HCT116 (cell line): ENCODE results near the gene LRBA. TPM values are rescaled to one million over a fixed set of nuclear protein-coding genes. Genes with fewer than 3 reads are reported as not detected.

Experiments used
- ATAC-seq: fragments of 200-7000 bp; cut with Tn5 transposase; 2 replicates; pipeline ENCODE4 v1.9.1; 2020; ENCODE audit warnings: mild to moderate bottlenecking, moderate library complexity
- BruUV-seq: library from RNA; stranded (reverse); fragments of 400-500 nt; replicated peaks from 2 replicates; lab custom pipeline; 2021; lab: Mats Ljungman, UMichigan
- CTCF ChIA-PET: fragments of 300-600 bp; sonication (Branson Sonifier 250); formaldehyde crosslinking; loops from one replicate; lab custom pipeline; 2021; ENCODE audit warnings: antibody characterized with exemption; lab: Charles Lee
- POLR2A ChIA-PET: fragments of 300-600, 350-600 bp; sonication (Branson Sonifier 250); formaldehyde crosslinking; loops from one replicate; lab custom pipeline; 2021; ENCODE audit warnings: antibody characterized with exemption; lab: Charles Lee
- RAD21 ChIA-PET, 2 experiments: fragments of 300-600 bp; sonication (Branson Sonifier 250); formaldehyde crosslinking; loops; one replicate each; lab custom pipeline; 2023; ENCODE audit warnings: low total read pairs in 2 of 2; ENCODE audit not compliant: uncharacterized antibody in 2 of 2, unreplicated experiment in 2 of 2, low non-redundant PET in 1 of 2; lab: Charles Lee
- DNase-seq: peaks from one replicate; pipeline ENCODE4 v3.0.0-alpha.2; 2010; ENCODE audit warnings: low read depth, low spot score
- H2AFZ ChIP-seq: fragments of 200-600 bp; shearing (Covaris generic), sonication (generic); 2 replicates; pipeline ENCODE4 v1.6.1; 2017; ENCODE audit warnings: low read depth, mixed run types, mixed read lengths, antibody characterized with exemption, low read length; ENCODE audit not compliant: poor library complexity, severe bottlenecking
- H3K27ac ChIP-seq: 2 replicates; pipeline ENCODE4 v1.5.1; 2012; ENCODE audit warnings: low read depth, low read length
- H3K27me3 ChIP-seq: fragments of 200-600 bp; sonication (generic); 2 replicates; pipeline ENCODE4 v1.6.1; 2016; ENCODE audit warnings: mixed run types, low read length, mixed read lengths; ENCODE audit not compliant: insufficient read depth
- H3K36me3 ChIP-seq, 2 experiments: fragments of 200-500 bp in 1 of 2; fragments of 200-600 bp in 1 of 2; sonication (Bioruptor generic) in 1 of 2; sonication (generic) in 1 of 2; 2 replicates each; pipeline versions ENCODE4 v1.5.1 to v1.6.1; 2014 to 2016; ENCODE audit warnings: low read length in 2 of 2, inconsistent platforms in 1 of 2, mixed read lengths in 1 of 2, mixed run types in 1 of 2; ENCODE audit not compliant: insufficient read depth in 2 of 2, control insufficient read depth in 1 of 2
- H3K4me1 ChIP-seq, 2 experiments: fragments of 200-600 bp in 1 of 2; sonication (generic) in 1 of 2; 2 replicates each; pipeline versions ENCODE4 v1.5.1 to v1.6.1; 2012 to 2017; ENCODE audit warnings: low read length in 2 of 2, inconsistent platforms in 1 of 2, mild to moderate bottlenecking in 1 of 2, mixed read lengths in 1 of 2, mixed run types in 1 of 2, moderate library complexity in 1 of 2; ENCODE audit not compliant: insufficient read depth in 2 of 2, control insufficient read depth in 1 of 2
- H3K4me2 ChIP-seq: fragments of 200-600 bp; sonication (generic); 2 replicates; pipeline ENCODE4 v1.6.1; 2017; ENCODE audit warnings: mixed run types, low read length, mixed read lengths
- H3K4me3 ChIP-seq, 2 experiments: fragments of 200-600 bp in 1 of 2; sonication (generic) in 1 of 2; replicated peaks in 1 of 2; 2 replicates each; pipeline ENCODE4 v1.5.1; 2011 to 2016; ENCODE audit warnings: low read length in 2 of 2, control low read depth in 1 of 2, low read depth in 1 of 2, mild to moderate bottlenecking in 1 of 2, mixed read lengths in 1 of 2, mixed run types in 1 of 2
- H3K79me2 ChIP-seq: fragments of 200-600 bp; sonication (generic); 2 replicates; pipeline ENCODE4 v1.6.1; 2017; ENCODE audit warnings: mild to moderate bottlenecking, mixed run types, low read length, moderate library complexity, mixed read lengths; ENCODE audit not compliant: insufficient read depth
- H3K9ac ChIP-seq: fragments of 200-600 bp; sonication (generic); 2 replicates; pipeline ENCODE4 v1.6.1; 2016; ENCODE audit warnings: low read length, mixed read lengths
- H3K9me2 ChIP-seq: fragments of 200-600 bp; sonication (generic), shearing (Covaris generic); 2 replicates; pipeline ENCODE4 v1.6.1; 2017; ENCODE audit warnings: mixed run types, mild to moderate bottlenecking, moderate library complexity; ENCODE audit not compliant: insufficient read depth
- H3K9me3 ChIP-seq, 2 experiments: fragments of 200-500 bp in 1 of 2; fragments of 200-600 bp in 1 of 2; sonication (Bioruptor generic) in 1 of 2; sonication (generic) in 1 of 2; 2 replicates each; pipeline ENCODE4 v1.6.1; 2014 to 2017; ENCODE audit warnings: low read length in 2 of 2, mixed read lengths in 2 of 2, inconsistent platforms in 1 of 2, low read depth in 1 of 2, mild to moderate bottlenecking in 1 of 2, mixed run types in 1 of 2, moderate library complexity in 1 of 2; ENCODE audit not compliant: control insufficient read depth in 1 of 2, insufficient read depth in 1 of 2
- H4K20me1 ChIP-seq: fragments of 200-600 bp; sonication (generic), shearing (Covaris generic); 2 replicates; pipeline ENCODE4 v1.6.1; 2017; ENCODE audit warnings: mixed run types, mild to moderate bottlenecking, moderate library complexity; ENCODE audit not compliant: insufficient read depth
- CBX3 ChIP-seq: IDR thresholded peaks from 2 replicates; pipeline ENCODE4 v1.6.1; 2012; ENCODE audit warnings: low read depth
- CEBPB ChIP-seq: IDR thresholded peaks from 2 replicates; pipeline ENCODE4 v1.6.1; 2012; ENCODE audit warnings: low read depth
- CTCF ChIP-seq, 3 experiments: fragments of 200-600 bp in 1 of 3; sonication (generic) in 1 of 3; IDR thresholded peaks in 2 of 3; conservative IDR thresholded peaks in 1 of 3; 2 replicates each; pipeline ENCODE4 v1.5.1; 2012 to 2017; ENCODE audit warnings: low read depth in 2 of 3, low read length in 2 of 3, antibody characterized with exemption in 1 of 3, borderline replicate concordance in 1 of 3, control low read depth in 1 of 3, mild to moderate bottlenecking in 1 of 3, mixed read lengths in 1 of 3, mixed run types in 1 of 3, moderate library complexity in 1 of 3; ENCODE audit not compliant: insufficient read depth in 1 of 3
- EGR1 ChIP-seq: IDR thresholded peaks from 2 replicates; pipeline ENCODE4 v1.6.1; 2012; ENCODE audit warnings: low read depth
- ELF1 ChIP-seq: IDR thresholded peaks from 2 replicates; pipeline ENCODE4 v1.6.1; 2012; ENCODE audit warnings: low read depth, borderline replicate concordance
- EZH2phosphoT487 ChIP-seq: fragments of 200-600 bp; IDR thresholded peaks from 2 replicates; pipeline ENCODE4 v1.6.1; 2018; ENCODE audit warnings: antibody characterized with exemption, borderline replicate concordance
- JUND ChIP-seq: IDR thresholded peaks from 2 replicates; pipeline ENCODE4 v1.6.1; 2012
- MAX ChIP-seq: IDR thresholded peaks from 2 replicates; pipeline ENCODE4 v1.6.1; 2012
- POLR2A ChIP-seq: IDR thresholded peaks from 2 replicates; pipeline ENCODE4 v1.7.0; 2011; ENCODE audit warnings: borderline replicate concordance; ENCODE audit not compliant: insufficient read depth, insufficient read length; ENCODE audit errors: extremely low read depth
- POLR2AphosphoS5 ChIP-seq: IDR thresholded peaks from 2 replicates; pipeline ENCODE4 v1.6.1; 2011; ENCODE audit warnings: mild to moderate bottlenecking, low read depth, low read length, moderate library complexity
- SIN3A ChIP-seq: IDR thresholded peaks from 2 replicates; pipeline ENCODE4 v1.6.1; 2012; ENCODE audit warnings: low read depth
- SP1 ChIP-seq: IDR thresholded peaks from 2 replicates; pipeline ENCODE4 v1.6.1; 2012; ENCODE audit warnings: low read depth
- SRF ChIP-seq: IDR thresholded peaks from 2 replicates; pipeline ENCODE4 v1.6.1; 2012; ENCODE audit warnings: low read depth
- YY1 ChIP-seq: IDR thresholded peaks from 2 replicates; pipeline ENCODE4 v1.6.1; 2011; ENCODE audit warnings: low read length, low read depth, moderate library complexity, mild to moderate bottlenecking; ENCODE audit not compliant: insufficient replicate concordance; ENCODE audit errors: extremely low read depth
- ZFX ChIP-seq: fragments of 450-650 bp; IDR thresholded peaks from 2 replicates; pipeline ENCODE4 v1.6.1; 2017
- ZNF274 ChIP-seq: fragments of 200-500 bp; sonication (Bioruptor generic); IDR thresholded peaks from 2 replicates; pipeline ENCODE4 v1.6.1; 2014; ENCODE audit warnings: mild to moderate bottlenecking, low read depth, low read length, inconsistent platforms
- intact Hi-C: fragments of 100-400 bp; cut with micrococcal nuclease; formaldehyde crosslinking; loops from 2 replicates; pipeline ENCODE4 v1.10.0; 2022
- total RNA-seq: library from RNA; stranded (reverse); gene quantifications from one replicate; pipeline ENCODE4 v1.2.1, GENCODE V29; 2021; ENCODE audit not compliant: unreplicated experiment
- TF ChIP-seq, protein P1 (sequence below): IDR thresholded peaks from 2 replicates; pipeline ENCODE4 v1.6.1; 2012
- TF ChIP-seq, protein P2 (sequence below): IDR thresholded peaks from 2 replicates; pipeline ENCODE4 v1.6.1; 2012; ENCODE audit warnings: low read depth

Gene LRBA
- total RNA-seq, 1 experiment from 2014 or later = 79.8 TPM

DNA sequence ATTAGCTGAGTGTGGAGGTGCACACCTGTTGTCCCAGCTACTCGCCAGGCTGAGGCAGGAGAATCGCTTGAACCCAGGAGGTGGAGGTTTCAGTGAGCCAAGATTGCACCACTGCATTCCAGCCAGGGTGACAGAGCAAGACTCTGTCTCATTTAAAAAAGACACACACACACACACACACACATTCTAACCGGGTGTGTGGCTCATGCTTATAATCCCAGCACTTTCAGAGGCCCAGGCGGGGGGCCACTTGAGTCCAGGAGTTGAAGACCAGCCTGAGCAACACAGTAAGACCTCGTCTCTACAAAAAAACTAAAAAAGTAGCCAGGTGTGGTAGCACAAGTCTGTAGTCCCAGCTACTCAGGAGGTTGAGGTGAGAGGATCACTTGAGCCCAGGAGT, 152.3 kb downstream of the LRBA start:
- TF ChIP-seq CBX3 (no peak), ELF1 (no peak), SIN3A (no peak)
- TF ChIP-seq, protein P1, sequence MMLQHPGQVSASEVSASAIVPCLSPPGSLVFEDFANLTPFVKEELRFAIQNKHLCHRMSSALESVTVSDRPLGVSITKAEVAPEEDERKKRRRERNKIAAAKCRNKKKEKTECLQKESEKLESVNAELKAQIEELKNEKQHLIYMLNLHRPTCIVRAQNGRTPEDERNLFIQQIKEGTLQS = no peak
- no TSS peak for BruUV-seq
- ChIA-PET POLR2A (no interaction called here), CTCF (no interaction called here), RAD21 (no interaction called here)
- Histone ChIP-seq H3K27me3 (no peaks in the 10 kb centered on the region), H4K20me1 (no peaks in the 10 kb centered on the region), H3K9me2 (no peaks in the 10 kb centered on the region), H3K4me1 (no peaks in the 10 kb centered on the region), H3K4me3 (no peak overlapping the region), H3K9me3 (no peaks in the 10 kb centered on the region), H3K79me2 (no peaks in the 10 kb centered on the region), H2AFZ (no peak overlapping the region), H3K36me3 (no peaks in the 10 kb centered on the region), H3K4me2 (no peak overlapping the region), H3K27ac (no peak overlapping the region), H3K9ac (no peak overlapping the region)
- no peak for ATAC-seq
- intact Hi-C loops = no loop called here
- no peak for DNase-seq

GRCh38 chr4:150859453-150859852, 155.6 kb downstream of the LRBA start:
- no peak for ATAC-seq
- POLR2A ChIA-PET = no interaction called here
- CTCF ChIA-PET = no interaction called here
- no peak for TF ChIP-seq ZNF274
- no peak for TF ChIP-seq JUND
- no peak for TF ChIP-seq CTCF (IDR thresholded peaks at IDR 0.05 in 2 of 3, conservative IDR thresholded peaks at IDR 0.05 in 1 of 3; ENCODE audit: borderline replicate concordance in 1 of 3, insufficient read depth in 1 of 3, low read depth in 2 of 3, low read length in 2 of 3)
- no peak for TF ChIP-seq ZFX
- TF ChIP-seq CEBPB = no peak
- no peak for TF ChIP-seq SP1
- TF ChIP-seq SIN3A = no peak
- no peak for TF ChIP-seq EZH2phosphoT487
- no peak for TF ChIP-seq POLR2A
- TF ChIP-seq MAX = no peak
- TF ChIP-seq, protein P2, sequence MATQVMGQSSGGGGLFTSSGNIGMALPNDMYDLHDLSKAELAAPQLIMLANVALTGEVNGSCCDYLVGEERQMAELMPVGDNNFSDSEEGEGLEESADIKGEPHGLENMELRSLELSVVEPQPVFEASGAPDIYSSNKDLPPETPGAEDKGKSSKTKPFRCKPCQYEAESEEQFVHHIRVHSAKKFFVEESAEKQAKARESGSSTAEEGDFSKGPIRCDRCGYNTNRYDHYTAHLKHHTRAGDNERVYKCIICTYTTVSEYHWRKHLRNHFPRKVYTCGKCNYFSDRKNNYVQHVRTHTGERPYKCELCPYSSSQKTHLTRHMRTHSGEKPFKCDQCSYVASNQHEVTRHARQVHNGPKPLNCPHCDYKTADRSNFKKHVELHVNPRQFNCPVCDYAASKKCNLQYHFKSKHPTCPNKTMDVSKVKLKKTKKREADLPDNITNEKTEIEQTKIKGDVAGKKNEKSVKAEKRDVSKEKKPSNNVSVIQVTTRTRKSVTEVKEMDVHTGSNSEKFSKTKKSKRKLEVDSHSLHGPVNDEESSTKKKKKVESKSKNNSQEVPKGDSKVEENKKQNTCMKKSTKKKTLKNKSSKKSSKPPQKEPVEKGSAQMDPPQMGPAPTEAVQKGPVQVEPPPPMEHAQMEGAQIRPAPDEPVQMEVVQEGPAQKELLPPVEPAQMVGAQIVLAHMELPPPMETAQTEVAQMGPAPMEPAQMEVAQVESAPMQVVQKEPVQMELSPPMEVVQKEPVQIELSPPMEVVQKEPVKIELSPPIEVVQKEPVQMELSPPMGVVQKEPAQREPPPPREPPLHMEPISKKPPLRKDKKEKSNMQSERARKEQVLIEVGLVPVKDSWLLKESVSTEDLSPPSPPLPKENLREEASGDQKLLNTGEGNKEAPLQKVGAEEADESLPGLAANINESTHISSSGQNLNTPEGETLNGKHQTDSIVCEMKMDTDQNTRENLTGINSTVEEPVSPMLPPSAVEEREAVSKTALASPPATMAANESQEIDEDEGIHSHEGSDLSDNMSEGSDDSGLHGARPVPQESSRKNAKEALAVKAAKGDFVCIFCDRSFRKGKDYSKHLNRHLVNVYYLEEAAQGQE = no peak
- no peak for TF ChIP-seq ELF1
- no peak for TF ChIP-seq YY1
- no peak for TF ChIP-seq POLR2AphosphoS5
- TF ChIP-seq EGR1 = no peak
- TF ChIP-seq SRF = no peak

More at GRCh38 chr4:150859453-150859852, 155.6 kb downstream of the LRBA start:
- Histone ChIP-seq H4K20me1 (no peaks in the 10 kb centered on the region), H3K9ac (no peak overlapping the region), H3K9me2 (no peaks in the 10 kb centered on the region), H3K27ac (no peak overlapping the region), H3K36me3 (no peaks in the 10 kb centered on the region), H3K4me3 (no peak overlapping the region), H3K4me1 (no peaks in the 10 kb centered on the region), H3K27me3 (no peaks in the 10 kb centered on the region), H3K4me2 (no peak overlapping the region), H3K9me3 (no peaks in the 10 kb centered on the region), H2AFZ (no peak overlapping the region), H3K79me2 (no peaks in the 10 kb centered on the region)
- intact Hi-C loops = no loop called here
- RAD21 ChIA-PET = no interaction called here
- DNase-seq = no peak
- no TSS peak for BruUV-seq
